ENCODE measurements around the gene WAPL. TPM values are rescaled to one million over a fixed set of nuclear protein-coding genes. Genes with fewer than 3 reads are reported as not detected.

Gene WAPL
- total and polyA plus RNA-seq, 2 of the 4 experiments (the other 2 are of a cell fraction) = 11.5 to 31.7 TPM

GRCh38 chr10:86423739-86424138, 97.9 kb downstream of the WAPL start:
- Histone ChIP-seq H3K9ac (ENCODE audit: low read depth, low read length) (no peak overlapping the region), H2BK20ac (ENCODE audit: low read depth, low read length) (no peak overlapping the region), H3K14ac (replicated peaks; ENCODE audit: low read depth, low read length) (no peak overlapping the region), H3K56ac (ENCODE audit: extremely low read depth, insufficient read depth, low read length) (no peak overlapping the region), H3K79me1 (ENCODE audit: low read depth in 1 of 2, low read length in 2 of 2) (no peaks in the 10 kb centered on the region), H2BK5ac (ENCODE audit: low read depth, low read length, poor library complexity, severe bottlenecking) (no peak overlapping the region), H3K4me2 (ENCODE audit: low read depth, low read length) (no peak overlapping the region), H3K36me3 (ENCODE audit: control insufficient read depth, insufficient read depth, low read length) (no peaks in the 10 kb centered on the region), H2AK5ac (ENCODE audit: low read depth, low read length) (no peak overlapping the region), H3K4me3 (ENCODE audit: insufficient read depth, low read depth, low read length) (no peak overlapping the region), H4K8ac (ENCODE audit: low read depth in 2 of 2, low read length in 2 of 2) (no peak overlapping the region), H3K9me3 (ENCODE audit: control insufficient read depth, insufficient read depth, low read length) (no peaks in the 10 kb centered on the region), H3K23ac (ENCODE audit: low read depth, low read length) (no peak overlapping the region), H2AFZ (replicated peaks; ENCODE audit: low read length, poor library complexity) (no peak overlapping the region), H4K20me1 (ENCODE audit: insufficient read depth, low read length) (no peaks in the 10 kb centered on the region), H3K4me1 (ENCODE audit: control insufficient read depth, insufficient read depth, low read length) (no peaks in the 10 kb centered on the region), H2AK9ac (replicated peaks; ENCODE audit: low read depth, low read length, poor library complexity) (no peak overlapping the region), H3K27me3 (ENCODE audit: control insufficient read depth, insufficient read depth, low read length) (peaks cover 2% of the 10 kb centered on the region; the same call in 1 of the 2 replicates), H2BK15ac (ENCODE audit: low read depth, low read length) (no peak overlapping the region), H3K27ac (ENCODE audit: insufficient read depth, low read length) (no peak overlapping the region), H3K4ac (ENCODE audit: low read depth, low read length) (no peak overlapping the region), H4K91ac (ENCODE audit: insufficient read depth, low read depth, low read length) (no peak overlapping the region), H4K5ac (ENCODE audit: low read depth, low read length) (no peak overlapping the region), H3K18ac (ENCODE audit: low read depth, low read length) (no peak overlapping the region), H3K9me1 (ENCODE audit: insufficient read depth, low read length) (no peaks in the 10 kb centered on the region), H2BK120ac (ENCODE audit: low read depth, low read length) (no peak overlapping the region)
- ChIA-PET POLR2A (ENCODE audit: unreplicated experiment) (no interaction called here), CTCF (no interaction called here)
- ATAC-seq (ENCODE audit: low read depth) = no peak
- BruUV-seq (replicated peaks) = no TSS peak
- dilution Hi-C loops (cut with HindIII; ENCODE audit: low sequenced_read_pairs, unreplicated experiment) (no loop called here), in situ Hi-C loops (cut with MboI; ENCODE audit: low sequenced_read_pairs) (no loop called here), intact Hi-C loops (cut with micrococcal nuclease) (no loop called here)
- no peak for DNase-seq
- TF ChIP-seq MAFK (IDR thresholded peaks at IDR 0.05; ENCODE audit: low read depth, low read length) (no peak), MXI1 (IDR thresholded peaks at IDR 0.05; ENCODE audit: borderline replicate concordance, low read depth, low read length) (no peak), MAZ (IDR thresholded peaks at IDR 0.05; ENCODE audit: borderline replicate concordance, low read depth, low read length) (no peak), POLR2A (IDR thresholded peaks at IDR 0.05; ENCODE audit: low read depth, low read length) (no peak), RCOR1 (IDR thresholded peaks at IDR 0.05; ENCODE audit: insufficient replicate concordance, low read length) (no peak), CEBPB (IDR thresholded peaks at IDR 0.05; ENCODE audit: low read depth, low read length) (no peak), NFE2L2 (IDR thresholded peaks at IDR 0.05; ENCODE audit: low read depth, low read length) (no peak), RAD21 (IDR thresholded peaks at IDR 0.05; ENCODE audit: low read length) (no peak), CTCF (conservative IDR thresholded peaks at IDR 0.05; ENCODE audit: low read depth, low read length) (no peak)
- 48% methylated on average over 4 of the region's 5 CpGs; no CpG with 5 or more reads in 1 of the 2 experiments for WGBS, 2 experiments (ENCODE audit: extremely low coverage in 2 of 2, insufficient read length in 1 of 2)

Measured in IMR-90 (cell line).